K562 (cell line): ENCODE results near the gene PCSK7. TPM values are rescaled to one million over a fixed set of nuclear protein-coding genes. Genes with fewer than 3 reads are reported as not detected.
A peak's percentile ranks its signal among the peaks of the same experiment; 100 is the strongest.

ENCODE experiments used
- ATF1 ChIP-seq, 2 experiments: fragments of 450-650 bp in 1 of 2; IDR thresholded peaks; 2 replicates each; pipeline ENCODE4 v1.6.1; 2016; ENCODE audit warnings: missing compliant biosample characterization in 1 of 2, missing genetic modification characterization in 1 of 2
- BCOR ChIP-seq: fragments of 450-650 bp; IDR thresholded peaks from 2 replicates; pipeline ENCODE4 v1.6.1; 2016
- C11orf30 ChIP-seq: fragments of 450-650 bp; IDR thresholded peaks from 2 replicates; pipeline ENCODE4 v1.6.1; 2016; ENCODE audit warnings: low read depth, mild to moderate bottlenecking
- CBX3 ChIP-seq, 2 experiments: IDR thresholded peaks; 1 replicate in 1 of 2; 2 replicates in 1 of 2; pipeline ENCODE4 v1.6.1; 2012; ENCODE audit warnings: inconsistent platforms in 2 of 2, low read length in 2 of 2, borderline replicate concordance in 1 of 2, control low read depth in 1 of 2
- HDAC3 ChIP-seq: fragments of 450-650 bp; IDR thresholded peaks from 2 replicates; pipeline ENCODE4 v1.6.1; 2018; ENCODE audit warnings: borderline replicate concordance, mild to moderate bottlenecking, moderate library complexity; ENCODE audit not compliant: partially characterized antibody
- KLF13 ChIP-seq: fragments of 450-650 bp; IDR thresholded peaks from 2 replicates; pipeline ENCODE4 v1.6.1; 2016; ENCODE audit warnings: missing genetic modification characterization, low read depth, mild to moderate bottlenecking, missing compliant biosample characterization, moderate library complexity, borderline replicate concordance
- NR4A1 ChIP-seq, 2 experiments: fragments of 250-450 bp in 1 of 2; fragments of 450-650 bp in 1 of 2; sonication (Bioruptor Pico) in 1 of 2; IDR thresholded peaks; 2 replicates each; pipeline versions ENCODE4 v1.4.0 to v1.6.1; 2016 to 2020; ENCODE audit warnings: mild to moderate bottlenecking in 2 of 2, missing compliant biosample characterization in 1 of 2, missing genetic modification characterization in 1 of 2, moderate library complexity in 1 of 2
- PHF21A ChIP-seq: fragments of 450-650 bp; IDR thresholded peaks from 2 replicates; pipeline ENCODE4 v1.6.1; 2017; ENCODE audit warnings: low read depth, borderline replicate concordance
- PTTG1 ChIP-seq: fragments of 450-650 bp; IDR thresholded peaks from 2 replicates; pipeline ENCODE4 v1.6.1; 2016; ENCODE audit warnings: low read depth, mild to moderate bottlenecking, missing genetic modification characterization, missing compliant biosample characterization
- RFX7 ChIP-seq: fragments of 250-450 bp; sonication (Bioruptor Pico); IDR thresholded peaks from 2 replicates; pipeline ENCODE4 v1.5.1; 2021; ENCODE audit warnings: mild to moderate bottlenecking
- SIX5 ChIP-seq, 2 experiments: IDR thresholded peaks; 2 replicates each; pipeline ENCODE4 v1.6.1; 2011; ENCODE audit warnings: low read length in 2 of 2, borderline replicate concordance in 1 of 2, low read depth in 1 of 2, mild to moderate bottlenecking in 1 of 2, moderate library complexity in 1 of 2; ENCODE audit not compliant: insufficient read depth in 1 of 2
- TAF9B ChIP-seq: fragments of 450-650 bp; IDR thresholded peaks from 2 replicates; pipeline ENCODE4 v1.6.1; 2018; ENCODE audit warnings: mild to moderate bottlenecking; ENCODE audit not compliant: partially characterized antibody
- TRIM24 ChIP-seq, 2 experiments: fragments of 450-650 bp; IDR thresholded peaks; 2 replicates each; pipeline ENCODE4 v1.6.1; 2016
- WHSC1 ChIP-seq: IDR thresholded peaks from one replicate; pipeline ENCODE4 v1.6.1; 2012; ENCODE audit warnings: low read length, control low read depth, inconsistent platforms
- ZC3H8 ChIP-seq: fragments of 450-650 bp; IDR thresholded peaks from 2 replicates; pipeline ENCODE4 v1.6.1; 2017
- ZNF133 ChIP-seq: fragments of 250-450 bp; sonication (Bioruptor Pico); IDR thresholded peaks from 2 replicates; pipeline ENCODE4 v1.4.0; 2020; ENCODE audit warnings: mild to moderate bottlenecking
- ZNF165 ChIP-seq: fragments of 250-450 bp; sonication (Bioruptor Pico); IDR thresholded peaks from 2 replicates; pipeline ENCODE4 v1.4.0; 2020; ENCODE audit warnings: borderline replicate concordance
- ZNF766 ChIP-seq: fragments of 200-800 bp; sonication (Bioruptor generic); conservative IDR thresholded peaks from 2 replicates; pipeline ENCODE4 v1.6.1; 2016; ENCODE audit warnings: missing genetic modification characterization, missing compliant biosample characterization
- polyA plus RNA-seq, 8 experiments: library from polyadenylated mRNA; depleted of rRNA in 4 of 8; stranded (reverse) in 5 of 8; unstranded in 3 of 8; fragments of >200 nt; fragmentation: Nextera tagmentation in 2 of 8; fragmentation: Illumina TruSeq in 1 of 8; extraction: Ambion mirVana in 2 of 8; extraction: Trizol in 1 of 8; gene quantifications; 2 replicates each; pipeline versions ENCODE4 v1.2.1 to v1.2.3, GENCODE V29; 2011 to 2014; ENCODE audit warnings: inconsistent platforms in 1 of 8, missing spikeins in 1 of 8
- total RNA-seq, 7 experiments: library from RNA; depleted of rRNA in 6 of 7; stranded (reverse); fragments of >200 nt in 6 of 7; fragmentation: Illumina TruSeq in 2 of 7; extraction: Trizol in 2 of 7; gene quantifications; 2 replicates each; pipeline versions ENCODE4 v1.2.1 to v1.2.3, GENCODE V29; 2011 to 2021; ENCODE audit warnings: low replicate concordance in 1 of 7
- TF ChIP-seq, protein P1 (sequence below): fragments of 450-650 bp; formaldehyde crosslinking; IDR thresholded peaks from 2 replicates; pipeline ENCODE4 v1.4.0; 2020; ENCODE audit warnings: mild to moderate bottlenecking, moderate library complexity
- TF ChIP-seq, protein P2 (sequence below): fragments of 450-650 bp; IDR thresholded peaks from 2 replicates; pipeline ENCODE4 v1.6.1; 2014; ENCODE audit warnings: low read depth, mild to moderate bottlenecking, moderate library complexity, borderline replicate concordance
- TF ChIP-seq, protein P3 (sequence below): sonication (generic); formaldehyde crosslinking; IDR thresholded peaks from 2 replicates; pipeline ENCODE4 v1.8.0; 2022; ENCODE audit warnings: mild to moderate bottlenecking, missing genetic modification reagents
- TF ChIP-seq, protein P4 (sequence below), 2 experiments: fragments of 450-650 bp in 1 of 2; sonication (generic) in 1 of 2; formaldehyde crosslinking in 1 of 2; IDR thresholded peaks in 1 of 2; conservative IDR thresholded peaks in 1 of 2; 2 replicates each; pipeline versions ENCODE4 v1.6.1 to v1.8.1; 2016 to 2023; ENCODE audit warnings: mild to moderate bottlenecking in 2 of 2, moderate library complexity in 2 of 2, inconsistent platforms in 1 of 2, missing genetic modification reagents in 1 of 2

The PCSK7 gene
- total and polyA plus RNA-seq, 9 of the 15 experiments (the other 6 are each of a cell fraction or from before 2014, with no cell fraction given) = 3.1 to 29.2 (median 15.6) TPM

DNA sequence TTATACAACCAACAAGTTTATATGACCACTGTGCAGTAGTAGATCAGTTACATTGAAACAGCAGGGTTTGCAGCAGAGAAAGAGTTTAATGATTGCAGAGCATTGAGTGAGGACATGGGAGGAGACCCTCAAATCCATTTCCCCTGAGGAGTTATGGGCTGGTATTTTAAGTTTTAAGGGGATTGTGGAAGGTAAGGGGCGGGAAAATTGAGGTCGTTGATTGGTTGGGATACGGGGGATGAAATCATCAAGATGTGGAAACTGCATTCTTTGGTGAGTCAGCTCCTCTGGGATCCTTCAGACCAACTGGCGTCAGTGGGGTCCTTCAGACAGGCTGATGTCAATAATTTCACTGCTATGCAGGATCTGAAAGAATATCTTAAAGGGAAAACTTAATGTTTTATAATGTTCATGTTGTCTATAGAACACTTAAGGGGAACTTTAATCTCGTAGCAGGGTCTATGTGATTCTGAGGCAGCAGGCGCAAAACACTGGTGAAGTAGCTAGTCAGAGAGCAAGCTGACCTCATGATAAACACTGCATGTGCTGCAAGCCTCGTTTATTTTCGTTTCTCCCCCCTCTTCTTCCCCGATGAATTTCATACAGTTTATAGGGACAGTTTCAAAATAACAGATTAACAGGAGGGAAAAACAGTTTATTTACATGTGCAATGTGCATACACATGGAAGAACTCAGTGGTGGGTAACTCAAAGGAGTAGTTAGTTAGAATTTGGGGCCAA, 41.8 kb upstream of the PCSK7 start (continued):
- TF ChIP-seq HDAC3 (no peak), C11orf30 (0 out of 2 replicates have a peak, but pooled peaks have one; percentile 6), CBX3 (IDR thresholded peaks at IDR 0.05; ENCODE audit: borderline replicate concordance in 1 of 2, low read length in 2 of 2) (no peak), RFX7 (no peak), ZNF133 (CRISPR knock-in tag) (no peak), TAF9B (no peak), PTTG1 (tag) (no peak), PHF21A (no peak), BCOR (no peak), ZNF165 (CRISPR knock-in tag) (no peak), NR4A1 (CRISPR knock-in tag; IDR thresholded peaks at IDR 0.05) (no peak), NR4A1 (tag; IDR thresholded peaks at IDR 0.05) (no peak), SIX5 (IDR thresholded peaks at IDR 0.05; ENCODE audit: borderline replicate concordance in 1 of 2, insufficient read depth in 1 of 2, low read depth in 1 of 2, low read length in 2 of 2) (no peak), TRIM24 (IDR thresholded peaks at IDR 0.05) (peak; percentile 39 to 55; a peak in 2 of 4 replicates), ZNF766 (CRISPR knock-in tag) (no peak), WHSC1 (no peak), ZC3H8 (no peak), ATF1 (CRISPR knock-in tag; IDR thresholded peaks at IDR 0.05) (no peak), ATF1 (tag; IDR thresholded peaks at IDR 0.05) (no peak), KLF13 (tag) (no peak)
- TF ChIP-seq, protein P1, sequence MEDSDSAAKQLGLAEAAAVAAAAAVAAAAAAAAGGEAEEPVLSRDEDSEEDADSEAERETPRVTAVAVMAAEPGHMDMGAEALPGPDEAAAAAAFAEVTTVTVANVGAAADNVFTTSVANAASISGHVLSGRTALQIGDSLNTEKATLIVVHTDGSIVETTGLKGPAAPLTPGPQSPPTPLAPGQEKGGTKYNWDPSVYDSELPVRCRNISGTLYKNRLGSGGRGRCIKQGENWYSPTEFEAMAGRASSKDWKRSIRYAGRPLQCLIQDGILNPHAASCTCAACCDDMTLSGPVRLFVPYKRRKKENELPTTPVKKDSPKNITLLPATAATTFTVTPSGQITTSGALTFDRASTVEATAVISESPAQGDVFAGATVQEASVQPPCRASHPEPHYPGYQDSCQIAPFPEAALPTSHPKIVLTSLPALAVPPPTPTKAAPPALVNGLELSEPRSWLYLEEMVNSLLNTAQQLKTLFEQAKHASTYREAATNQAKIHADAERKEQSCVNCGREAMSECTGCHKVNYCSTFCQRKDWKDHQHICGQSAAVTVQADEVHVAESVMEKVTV (CRISPR knock-in tag) = no peak
- TF ChIP-seq, protein P2, sequence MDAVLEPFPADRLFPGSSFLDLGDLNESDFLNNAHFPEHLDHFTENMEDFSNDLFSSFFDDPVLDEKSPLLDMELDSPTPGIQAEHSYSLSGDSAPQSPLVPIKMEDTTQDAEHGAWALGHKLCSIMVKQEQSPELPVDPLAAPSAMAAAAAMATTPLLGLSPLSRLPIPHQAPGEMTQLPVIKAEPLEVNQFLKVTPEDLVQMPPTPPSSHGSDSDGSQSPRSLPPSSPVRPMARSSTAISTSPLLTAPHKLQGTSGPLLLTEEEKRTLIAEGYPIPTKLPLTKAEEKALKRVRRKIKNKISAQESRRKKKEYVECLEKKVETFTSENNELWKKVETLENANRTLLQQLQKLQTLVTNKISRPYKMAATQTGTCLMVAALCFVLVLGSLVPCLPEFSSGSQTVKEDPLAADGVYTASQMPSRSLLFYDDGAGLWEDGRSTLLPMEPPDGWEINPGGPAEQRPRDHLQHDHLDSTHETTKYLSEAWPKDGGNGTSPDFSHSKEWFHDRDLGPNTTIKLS = no peak
- TF ChIP-seq, protein P3, sequence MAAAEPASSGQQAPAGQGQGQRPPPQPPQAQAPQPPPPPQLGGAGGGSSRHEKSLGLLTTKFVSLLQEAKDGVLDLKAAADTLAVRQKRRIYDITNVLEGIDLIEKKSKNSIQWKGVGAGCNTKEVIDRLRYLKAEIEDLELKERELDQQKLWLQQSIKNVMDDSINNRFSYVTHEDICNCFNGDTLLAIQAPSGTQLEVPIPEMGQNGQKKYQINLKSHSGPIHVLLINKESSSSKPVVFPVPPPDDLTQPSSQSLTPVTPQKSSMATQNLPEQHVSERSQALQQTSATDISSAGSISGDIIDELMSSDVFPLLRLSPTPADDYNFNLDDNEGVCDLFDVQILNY (CRISPR knock-in tag) = no peak
- TF ChIP-seq, protein P4, sequence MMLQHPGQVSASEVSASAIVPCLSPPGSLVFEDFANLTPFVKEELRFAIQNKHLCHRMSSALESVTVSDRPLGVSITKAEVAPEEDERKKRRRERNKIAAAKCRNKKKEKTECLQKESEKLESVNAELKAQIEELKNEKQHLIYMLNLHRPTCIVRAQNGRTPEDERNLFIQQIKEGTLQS (IDR thresholded peaks at IDR 0.05) = peak; percentile 73
- TF ChIP-seq, protein P4 (CRISPR knock-in tag; conservative IDR thresholded peaks at IDR 0.05) = no peak
